Epithelial cell of esophagus (primary cell): ENCODE measurements around the gene RAPGEF3.

Experiments
- DNase-seq: peaks from one replicate; pipeline ENCODE4 v3.0.0; 2010; ENCODE audit warnings: low read depth
- H3K4me3 ChIP-seq: 2 replicates; pipeline ENCODE4 v1.5.1; 2011; ENCODE audit warnings: mild to moderate bottlenecking, low read length, control low read depth
- CTCF ChIP-seq: IDR thresholded peaks from 2 replicates; pipeline ENCODE4 v1.5.1; 2011; ENCODE audit warnings: low read depth, mild to moderate bottlenecking, low read length, control low read depth, inconsistent platforms; ENCODE audit not compliant: insufficient read depth; ENCODE audit errors: missing control alignments

RAPGEF3 gene

GRCh38 chr12:47776471-47777143 lies 17.9 kb upstream of the RAPGEF3 start:
- TF ChIP-seq CTCF, result no peak
- DNase-seq, result no peak
- no peak overlapping the region for H3K4me3 ChIP-seq

GRCh38 chr12:47775100-47775911 lies 16.6 kb upstream of the RAPGEF3 start:
- no peak overlapping the region for H3K4me3 ChIP-seq
- no peak for TF ChIP-seq CTCF
- DNase-seq, result peak; percentile 33

GRCh38 chr12:47774663-47775062 lies 16.0 kb upstream of the RAPGEF3 start:
- DNase-seq, result no peak
- H3K4me3 ChIP-seq, result no peak overlapping the region
- no peak for TF ChIP-seq CTCF

- H3K4me3 ChIP-seq, result peak overlapping the region; percentile 68
- DNase-seq, result no peak
- TF ChIP-seq CTCF, result no peak
Observed at GRCh38 chr12:47773858-47774580, 15.3 kb upstream of the RAPGEF3 start.

- peak; percentile 75 for DNase-seq
- peak within 1 kb of the TSS; percentile 68 for H3K4me3 ChIP-seq
- TF ChIP-seq CTCF, result peak; percentile 26
Observed at GRCh38 chr12:47773062-47773857, 14.6 kb upstream of the RAPGEF3 start, which contains the start of gene SLC48A1. SLC48A1 (plus strand) TSS chr12:47773238; CDS start chr12:47773305, 67 bp downstream.

- no peak for TF ChIP-seq CTCF
- peak overlapping the region; percentile 55 for H3K4me3 ChIP-seq
- DNase-seq, result no peak
Observed at GRCh38 chr12:47772738-47773061, 14.0 kb upstream of the RAPGEF3 start.
